ENCODE data around the gene TSSK3.
"Not testable (repeated sequence)": the region's sequence is repeated elsewhere in the genome, so short reads cannot be mapped to it uniquely, and the experiment has no call there.

TSSK3 gene

DNA sequence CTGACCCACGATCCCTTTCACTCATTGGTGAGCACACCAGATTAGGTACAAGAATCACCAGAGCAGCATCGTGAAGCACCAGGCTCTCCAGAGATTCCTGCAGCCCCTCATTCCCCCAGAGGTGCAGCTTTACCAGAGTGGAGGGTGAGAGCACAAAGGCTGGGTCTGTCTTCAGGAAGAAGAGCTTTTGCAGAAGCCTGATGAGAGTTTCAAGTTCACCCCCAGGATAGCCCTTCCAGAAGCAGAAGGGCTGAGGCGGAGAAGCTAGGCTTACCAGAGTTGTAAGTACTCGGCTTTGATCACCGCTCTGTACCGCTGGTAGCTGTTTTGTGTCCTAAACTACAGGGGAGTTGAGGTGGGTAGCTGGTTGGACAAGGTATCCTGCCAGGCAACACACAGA, 3.1 kb downstream of the TSSK3 start:
- no peak for DNase-seq

GRCh38 chr1:32367912-32368635, 5.7 kb downstream of the TSSK3 start:
- DNase-seq: no peak

GRCh38 chr1:32372149-32372756, 9.9 kb downstream of the TSSK3 start:
- no peak for DNase-seq

GRCh38 chr1:32373996-32374592, 11.8 kb downstream of the TSSK3 start:
- DNase-seq: no peak

DNA sequence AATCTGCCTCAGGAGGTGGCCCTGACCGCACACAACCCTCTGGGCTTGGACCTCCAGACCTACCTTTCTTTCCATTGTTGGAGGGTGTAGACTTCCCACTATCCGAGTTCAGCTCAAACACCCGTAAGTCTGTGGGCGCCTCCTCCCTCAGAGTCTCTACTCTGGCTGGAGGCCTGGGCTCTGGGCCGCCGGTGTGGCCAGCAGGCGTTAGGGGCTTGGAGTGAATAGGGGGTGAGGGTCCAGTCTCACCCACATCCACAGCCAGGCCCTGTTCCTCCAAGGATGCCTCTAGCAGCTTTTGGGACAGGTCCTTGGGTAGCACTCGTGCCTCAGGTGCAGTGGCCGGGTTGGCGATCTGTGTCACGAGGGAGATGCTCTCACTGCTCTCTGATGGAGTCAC, 13.9 kb downstream of the TSSK3 start:
- DNase-seq: no peak

GRCh38 chr1:32377541-32378220, 15.3 kb downstream of the TSSK3 start:
- no peak for DNase-seq

GRCh38 chr1:32380057-32380456, 17.7 kb downstream of the TSSK3 start:
- DNase-seq: no peak

DNA sequence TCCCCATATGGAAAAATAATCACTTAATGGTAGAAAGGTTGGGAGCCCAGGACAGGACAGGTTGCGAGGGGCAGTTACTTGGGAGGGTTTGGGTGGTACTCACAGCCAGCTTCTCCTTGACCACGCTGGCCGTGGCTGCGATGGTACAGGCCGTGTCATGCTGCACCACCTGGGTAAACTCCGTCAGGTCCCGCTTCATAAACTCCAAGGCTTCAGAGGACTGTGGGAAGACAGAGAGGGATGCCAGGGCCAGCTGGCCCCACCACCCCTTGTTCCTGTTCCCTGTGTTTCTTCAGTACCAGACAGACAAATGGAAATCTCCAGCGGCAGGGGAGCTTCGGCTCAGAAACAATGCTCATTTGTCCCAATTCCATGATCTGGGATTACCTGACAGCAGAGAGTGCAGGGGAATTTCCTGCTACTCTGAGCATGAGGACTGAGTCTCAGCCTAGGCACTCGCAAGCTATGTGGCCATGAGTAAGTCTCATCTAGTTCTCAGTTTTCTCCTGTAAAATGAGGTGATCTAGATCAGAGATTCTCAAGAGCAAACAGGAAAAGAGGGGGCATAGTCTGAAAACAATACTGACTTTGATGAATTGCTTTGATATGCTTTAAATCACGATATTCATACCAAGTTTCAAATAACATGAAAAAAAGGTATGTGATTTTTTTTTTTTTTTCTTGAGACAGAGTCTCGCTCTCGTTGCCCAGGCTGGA, 24.5 kb downstream of the TSSK3 start:
- DNase-seq: no peak

DNA sequence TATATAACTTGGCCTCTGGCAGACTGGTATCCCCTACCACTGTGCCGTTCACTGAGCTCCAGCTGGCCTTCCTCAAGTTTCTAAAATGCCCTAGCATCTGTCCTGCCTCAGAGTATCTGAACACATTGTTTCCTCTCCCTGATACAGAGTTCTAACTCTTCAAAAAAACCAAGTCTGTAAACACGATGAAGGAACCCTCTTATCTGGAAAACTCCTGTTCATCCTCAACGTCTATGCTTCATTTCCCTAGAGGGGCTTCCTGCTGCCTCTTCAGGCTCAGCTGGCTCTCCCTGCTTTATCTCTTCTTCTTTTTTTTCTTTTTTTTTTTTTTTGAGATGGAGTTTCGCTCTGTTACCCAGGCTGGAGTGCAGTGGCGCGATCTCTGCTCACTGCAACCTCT, 26.3 kb downstream of the TSSK3 start:
- no peak for DNase-seq

DNA sequence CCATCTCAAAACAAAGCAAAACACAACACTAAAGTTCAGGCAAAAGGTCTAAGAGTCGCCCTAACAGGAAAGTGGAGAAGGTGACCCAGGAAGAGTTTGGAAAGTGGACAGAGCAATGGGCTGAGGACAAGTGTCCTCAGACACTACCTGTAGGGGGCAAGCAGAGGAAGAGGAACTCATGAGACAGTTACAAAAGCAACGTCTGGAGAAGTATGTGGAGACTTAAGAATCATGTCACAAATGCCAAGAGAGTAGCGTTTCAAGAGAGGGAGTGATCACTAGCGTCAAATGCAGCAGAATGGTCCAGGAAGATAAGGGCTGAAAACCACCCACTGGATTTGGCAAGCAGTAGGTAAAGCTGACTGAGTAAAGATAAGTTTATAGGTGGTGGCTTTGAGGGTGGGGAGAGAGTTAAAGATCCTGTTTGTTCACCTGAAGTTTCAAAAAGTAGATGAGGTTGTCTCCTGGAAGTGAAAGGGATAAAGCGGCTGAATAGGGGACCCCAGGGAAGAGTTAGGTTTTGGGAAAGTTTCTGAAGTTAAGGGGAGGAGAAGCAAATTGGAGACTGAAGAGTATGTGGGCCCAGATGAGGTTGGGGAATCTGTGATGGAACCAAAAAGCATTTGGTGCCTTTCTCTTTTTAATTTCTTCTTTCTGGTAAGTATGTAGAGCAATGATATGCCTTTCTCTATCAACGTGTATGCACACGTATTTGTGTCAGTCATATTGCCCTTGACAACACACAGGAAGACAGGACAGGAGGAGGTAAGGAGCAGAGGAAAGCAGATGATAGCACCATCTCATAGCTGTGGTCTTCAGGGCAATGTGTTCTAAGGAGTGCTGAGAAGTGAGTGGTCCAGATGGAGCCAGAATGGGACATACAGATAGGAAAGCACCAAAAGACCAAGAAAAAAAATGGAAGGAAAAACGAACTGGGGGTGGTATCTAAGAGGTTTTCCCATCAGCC, 28.8 kb downstream of the TSSK3 start:
- no peak for DNase-seq

DNA sequence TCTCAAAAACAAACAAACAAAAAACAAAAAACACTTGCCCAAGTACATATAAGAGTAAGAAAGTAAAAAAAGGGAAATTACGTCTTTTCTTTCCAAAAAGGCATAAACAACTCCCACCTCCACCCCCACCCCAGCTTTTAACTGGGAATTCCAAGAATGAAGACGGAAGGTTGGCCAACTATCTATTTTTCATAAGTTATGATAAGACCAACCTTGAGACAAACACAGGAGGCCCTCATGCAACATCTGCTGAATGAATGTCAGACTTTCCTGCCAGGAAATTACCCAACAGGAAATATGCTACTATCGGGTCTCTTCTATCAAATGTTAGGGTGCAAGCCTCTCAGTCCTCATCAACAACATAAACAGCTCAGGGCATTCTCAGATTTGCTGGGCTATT, 30.0 kb downstream of the TSSK3 start:
- DNase-seq: no peak

GRCh38 chr1:32393136-32393535, 30.8 kb downstream of the TSSK3 start:
- peak; percentile 35 for DNase-seq

DNA sequence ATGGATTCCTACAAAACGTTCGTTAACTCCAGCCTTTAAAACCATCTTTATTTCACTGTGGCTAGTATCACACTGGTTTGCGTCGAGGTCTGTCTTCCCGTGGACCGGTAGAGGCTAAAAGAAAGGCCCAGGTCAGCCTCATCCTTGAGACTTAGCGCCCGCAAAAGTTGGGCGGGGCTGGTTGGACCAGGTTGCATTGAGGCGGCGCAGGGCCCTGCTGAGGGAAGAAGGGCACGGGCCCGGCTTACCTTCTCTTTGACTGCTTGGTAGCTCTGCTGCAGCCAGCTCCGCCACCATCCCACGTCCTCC, 31.4 kb downstream of the TSSK3 start:
- DNase-seq: no peak

DNA sequence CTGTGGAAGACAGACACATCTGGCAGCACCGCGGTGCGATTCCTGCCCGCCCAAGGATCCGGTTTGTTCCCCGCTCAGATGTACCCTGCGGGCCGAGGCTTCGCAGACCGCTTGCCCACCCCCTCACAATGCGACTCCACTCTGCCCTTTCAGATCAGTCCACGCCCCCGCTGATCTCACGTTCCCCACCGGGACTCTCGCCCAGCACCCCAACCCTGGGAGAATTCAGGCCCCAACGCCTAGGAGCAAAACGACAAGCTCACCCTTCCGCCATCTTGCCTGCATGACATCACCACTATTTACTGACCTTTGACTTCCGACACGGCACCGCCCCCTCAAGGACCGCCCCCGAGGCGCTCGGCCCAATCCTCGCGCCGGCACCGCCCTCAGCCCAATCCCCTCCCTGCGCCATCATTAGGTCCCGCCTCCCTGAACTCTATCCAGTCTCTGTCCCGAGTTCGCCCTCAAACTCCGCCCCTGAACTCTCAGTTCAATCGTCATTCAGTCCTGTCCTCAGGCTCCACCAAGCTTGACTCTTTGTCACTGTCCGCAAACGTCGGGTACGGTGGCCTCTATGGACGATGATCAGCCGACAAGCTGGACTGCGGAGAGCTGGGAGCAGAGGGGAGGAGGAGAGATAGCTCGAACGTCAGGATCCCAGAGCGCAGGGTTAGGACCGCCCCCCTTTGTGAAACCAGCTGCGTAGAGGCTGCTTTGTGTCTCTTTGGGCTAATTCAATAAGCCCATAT, 32.0 kb downstream of the TSSK3 start, which contains the start of gene BSDC1:
Gene BSDC1 (minus strand): TSS at position 301 of the 749 bp plus-strand sequence. CDS start 27 bp downstream, at position 274.
- DNase-seq: peak; percentile 99

DNA sequence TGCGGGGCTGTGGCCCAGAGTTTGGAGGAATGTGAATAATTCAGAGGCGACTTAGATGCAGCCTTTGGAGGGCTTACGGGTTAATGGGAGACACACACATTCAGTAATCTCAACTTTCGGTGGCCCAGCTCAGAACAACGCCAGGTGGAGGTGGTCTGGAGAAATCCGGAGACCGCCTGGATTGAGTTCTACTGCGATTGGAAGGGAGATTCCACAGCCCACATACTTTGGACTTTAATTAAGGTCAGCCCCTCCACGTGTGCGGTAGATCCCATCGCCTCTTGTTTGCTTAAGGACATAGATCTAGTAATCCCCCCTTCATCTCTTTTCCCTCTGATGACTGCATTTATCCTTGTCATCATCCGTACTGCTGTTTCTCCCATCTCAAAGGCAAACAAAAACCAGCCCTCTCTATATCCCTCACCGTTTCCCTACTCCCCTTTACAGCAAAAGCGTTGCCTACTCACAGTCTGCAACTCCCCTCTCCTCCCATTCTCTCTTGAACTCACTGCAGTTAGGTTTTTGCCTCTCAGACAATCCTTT, 32.6 kb downstream of the TSSK3 start:
- no peak for DNase-seq

DNA sequence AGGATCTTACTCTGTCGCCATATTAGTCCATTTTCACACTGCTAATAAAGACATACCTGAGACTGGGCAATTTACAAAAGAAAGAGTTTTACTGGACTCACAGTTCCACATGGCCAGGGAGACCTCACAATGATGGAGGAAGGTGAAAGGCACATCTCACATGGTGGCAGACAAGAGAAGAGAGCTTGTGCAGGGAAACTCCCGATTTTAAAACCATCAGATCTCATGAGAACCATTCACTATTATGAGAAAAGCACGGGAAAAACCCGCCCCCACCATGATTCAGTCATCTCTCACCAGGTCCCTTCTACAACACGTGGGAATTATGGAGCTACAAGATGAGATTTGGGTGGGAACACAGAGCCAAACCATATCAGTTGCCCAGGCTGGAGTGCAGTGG, 34.2 kb downstream of the TSSK3 start:
- DNase-seq: not testable (repeated sequence)

GRCh38 chr1:32398401-32398800, 36.1 kb downstream of the TSSK3 start:
- DNase-seq: peak; percentile 51

DNA sequence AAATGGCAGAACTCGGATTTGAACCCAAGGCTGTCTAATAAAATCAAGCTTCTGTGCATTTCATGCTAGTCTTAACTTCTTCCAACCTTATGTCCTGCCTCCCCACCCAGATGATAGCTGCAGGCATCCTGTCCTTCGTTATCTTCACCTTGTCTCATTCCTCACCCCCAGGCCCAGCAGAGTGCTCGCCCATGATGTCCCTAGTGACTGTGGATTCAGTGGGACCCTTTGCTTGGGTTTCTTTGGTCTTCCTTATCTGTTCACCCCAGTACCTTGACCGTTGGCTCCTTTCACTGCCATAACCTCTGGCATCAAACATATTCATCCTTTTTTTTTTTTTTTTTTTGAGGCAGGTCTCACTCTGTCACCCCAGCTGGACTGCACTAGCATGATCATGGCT, 37.5 kb downstream of the TSSK3 start:
- DNase-seq: no peak

- peak; percentile 89 for DNase-seq
Measured at GRCh38 chr1:32400876-32401631, 38.7 kb downstream of the TSSK3 start.

DNA sequence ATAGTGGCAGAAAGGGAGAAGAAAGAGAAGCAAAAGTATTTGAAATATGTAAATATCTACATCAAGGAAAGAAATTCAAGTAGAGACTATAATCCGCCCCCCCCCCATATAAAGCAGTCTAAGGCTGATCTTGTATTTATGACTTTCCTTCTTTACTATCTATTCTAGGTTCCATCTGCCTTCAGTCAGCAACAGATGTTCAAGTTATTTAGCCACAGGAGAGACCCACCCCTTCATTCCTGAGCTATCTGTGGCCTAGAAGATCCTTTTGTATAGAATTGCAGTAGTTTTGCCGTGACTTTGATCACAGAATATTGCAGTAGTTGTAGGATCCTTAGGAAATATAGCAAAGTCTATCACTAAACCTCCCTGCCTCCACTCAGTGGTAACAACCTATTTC, 42.6 kb downstream of the TSSK3 start:
- peak; percentile 12 for DNase-seq

Data from EL (cell line).